Calu3 (cell line): Measurements from ENCODE around the gene IL17REL. TPM values are rescaled to one million over a fixed set of nuclear protein-coding genes. Genes with fewer than 3 reads are reported as not detected.

Source experiments
- BruUV-seq: library from RNA; stranded (reverse); fragments of 400-500 nt; replicated peaks from 2 replicates; lab custom pipeline; 2021; lab: Mats Ljungman, UMichigan
- CTCF ChIA-PET: fragments of 300-600 bp; sonication (Branson Sonifier 250); formaldehyde crosslinking; loops from one replicate; lab custom pipeline; 2022; ENCODE audit warnings: antibody characterized with exemption; lab: Charles Lee
- DNase-seq: peaks from one replicate; pipeline ENCODE4 v3.0.0; 2022
- H3K27ac Mint-ChIP-seq: one replicate; pipeline ENCODE4 v1.8.0; 2022; ENCODE audit warnings: mixed read lengths; ENCODE audit not compliant: unreplicated experiment
- H3K27me3 Mint-ChIP-seq: one replicate; pipeline ENCODE4 v1.8.0; 2022; ENCODE audit warnings: mixed read lengths; ENCODE audit not compliant: unreplicated experiment
- H3K36me3 Mint-ChIP-seq: one replicate; pipeline ENCODE4 v1.8.0; 2022; ENCODE audit warnings: mild to moderate bottlenecking, moderate library complexity, mixed read lengths; ENCODE audit not compliant: insufficient read depth, unreplicated experiment
- H3K4me1 Mint-ChIP-seq: one replicate; pipeline ENCODE4 v1.8.0; 2022; ENCODE audit warnings: mild to moderate bottlenecking, low read depth, mixed read lengths; ENCODE audit not compliant: unreplicated experiment
- H3K4me3 Mint-ChIP-seq: one replicate; pipeline ENCODE4 v1.8.0; 2022; ENCODE audit warnings: mild to moderate bottlenecking, low read depth, moderate library complexity, mixed read lengths; ENCODE audit not compliant: unreplicated experiment
- H3K9me3 Mint-ChIP-seq: one replicate; pipeline ENCODE4 v1.8.0; 2022; ENCODE audit warnings: low read depth, mixed read lengths; ENCODE audit not compliant: unreplicated experiment
- CTCF ChIP-seq: fragments of 200-600 bp; IDR thresholded peaks from one replicate; pipeline ENCODE4 v1.8.0; 2022; ENCODE audit warnings: antibody characterized with exemption; ENCODE audit not compliant: unreplicated experiment
- intact Hi-C: fragments of 100-400 bp; cut with micrococcal nuclease; formaldehyde crosslinking; loops from one replicate; pipeline ENCODE4 v1.10.0; 2022; ENCODE audit not compliant: unreplicated experiment
- total RNA-seq: library from RNA; stranded (reverse); gene quantifications from 2 replicates; pipeline ENCODE4 v1.2.3, GENCODE V29; 2022

Gene IL17REL
- total RNA-seq, 1 experiment from 2014 or later = not detected

- intact Hi-C loops = loop anchor here (10.0 kb wide), 1 partner anchor 48 kb away; no protein-coding TSS in a partner anchor
- TSS peak; percentile 18 for BruUV-seq
- Mint-ChIP-seq H3K36me3 (peaks cover 4% of the 10 kb centered on the region), H3K4me3 (no peak overlapping the region), H3K27ac (no peak overlapping the region), H3K9me3 (peaks cover 7% of the 10 kb centered on the region), H3K27me3 (no peaks in the 10 kb centered on the region), H3K4me1 (peaks cover 11% of the 10 kb centered on the region)
- CTCF ChIA-PET = interaction anchor here (0.6 to 0.9 kb wide), 2 partner anchors 8 to 104 kb away, joined by 3 to 5 read pairs; no protein-coding TSS in a partner anchor
- no peak for DNase-seq
- no peak for TF ChIP-seq CTCF
These were observed 36.0 kb downstream of the IL17REL start for GRCh38 chr22:49976439-49977175.

GRCh38 chr22:49975543-49976389 lies 36.8 kb downstream of the IL17REL start:
- CTCF ChIA-PET = no interaction called here
- peaks cover 11% of the 10 kb centered on the region for H3K4me1 Mint-ChIP-seq
- peaks cover 7% of the 10 kb centered on the region for H3K9me3 Mint-ChIP-seq
- intact Hi-C loops = loop anchor here (10.0 kb wide), 1 partner anchor 49 kb away; no protein-coding TSS in a partner anchor
- peak overlapping the region; percentile 89 for H3K27ac Mint-ChIP-seq
- H3K36me3 Mint-ChIP-seq = peaks cover 9% of the 10 kb centered on the region
- TF ChIP-seq CTCF = no peak
- no TSS peak for BruUV-seq
- no peaks in the 10 kb centered on the region for H3K27me3 Mint-ChIP-seq
- DNase-seq = no peak
- H3K4me3 Mint-ChIP-seq = peak overlapping the region; percentile 50

GRCh38 chr22:49973018-49973961 lies 39.3 kb downstream of the IL17REL start:
- Mint-ChIP-seq H3K36me3 (peaks cover 21% of the 10 kb centered on the region), H3K27ac (no peak overlapping the region), H3K27me3 (no peaks in the 10 kb centered on the region), H3K4me3 (no peak overlapping the region), H3K9me3 (no peaks in the 10 kb centered on the region), H3K4me1 (peaks cover 11% of the 10 kb centered on the region)
- BruUV-seq = no TSS peak
- intact Hi-C loops = loop anchor here (10.0 kb wide), 1 partner anchor 52 kb away; no protein-coding TSS in a partner anchor
- TF ChIP-seq CTCF = no peak
- CTCF ChIA-PET = no interaction called here
- no peak for DNase-seq
